GM12873 (cell line): ENCODE data around the gene UQCR11.

Experiments used
- CTCF ChIP-seq: IDR thresholded peaks from 2 replicates; pipeline ENCODE4 v1.5.1; 2012; ENCODE audit warnings: low read depth, mild to moderate bottlenecking, moderate library complexity, low read length, control low read depth; ENCODE audit not compliant: insufficient read depth; ENCODE audit errors: missing control alignments

The UQCR11 gene

GRCh38 chr19:1606138-1606651, 933 bp upstream of the UQCR11 start:
- no peak for TF ChIP-seq CTCF

- TF ChIP-seq CTCF = no peak
These were observed 3.1 kb downstream of the UQCR11 start for GRCh38 chr19:1602091-1602707.

- TF ChIP-seq CTCF = no peak
These were observed 3.6 kb downstream of the UQCR11 start for GRCh38 chr19:1601613-1602064.

GRCh38 chr19:1599460-1599846, 5.8 kb downstream of the UQCR11 start:
- TF ChIP-seq CTCF = no peak

GRCh38 chr19:1598777-1599459, 6.3 kb downstream of the UQCR11 start:
- no peak for TF ChIP-seq CTCF

GRCh38 chr19:1593501-1593772, 11.8 kb downstream of the UQCR11 start:
- TF ChIP-seq CTCF = no peak

- TF ChIP-seq CTCF = no peak
These were observed 12.3 kb downstream of the UQCR11 start, which contains the start of gene MBD3 for GRCh38 chr19:1592755-1593500. TSS of gene MBD3 (minus strand) at chr19:1592865. CDS start at chr19:1592631, 234 bp downstream.
